ENCODE data around the gene IL23R. TPM values are rescaled to one million over a fixed set of nuclear protein-coding genes. Genes with fewer than 3 reads are reported as not detected.

Gene IL23R
- total RNA-seq, 4 donors from 2014 or later = not detected

DNA sequence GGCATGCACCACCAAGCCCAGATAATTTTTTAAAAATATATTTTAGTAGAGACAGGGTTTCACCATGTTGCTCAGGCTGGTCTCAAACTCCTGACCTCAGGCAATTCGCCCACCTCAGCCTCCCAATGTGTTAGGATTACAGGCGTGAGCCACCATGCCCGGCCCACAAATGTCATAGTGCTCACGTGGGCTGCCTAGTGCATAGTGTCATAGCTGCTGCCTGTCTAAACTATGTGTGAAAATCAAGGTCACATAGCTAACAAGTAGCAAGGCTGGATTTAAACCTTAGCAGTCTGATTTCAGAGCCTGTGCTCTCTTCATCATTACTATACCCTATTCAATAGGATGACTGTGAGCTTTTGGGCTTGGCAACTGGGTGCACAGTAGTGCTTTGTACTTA lies 41.8 kb upstream of the IL23R start:
- Histone ChIP-seq H3K27me3 (no peaks in the 10 kb centered on the region), H3K4me3 (no peak overlapping the region), H3K36me3 (no peaks in the 10 kb centered on the region), H3K4me1 (no peaks in the 10 kb centered on the region), H3K9me3 (peaks cover 0 to 7% (median 0%) of the 10 kb centered on the region in 4 donors), H3K27ac (no peak overlapping the region)
- 74 to 78% methylated on average over 4 of the region's 4 CpGs for WGBS, 2 donors
- TF ChIP-seq CTCF (IDR thresholded peaks at IDR 0.05) (no peak), POLR2A (IDR thresholded peaks at IDR 0.05) (no peak), EP300 (IDR thresholded peaks at IDR 0.05) (no peak)
- no peak for DNase-seq (ENCODE audit: low spot score in 2 of 2)

GRCh38 chr1:67126111-67126746 lies 40.0 kb upstream of the IL23R start:
- 54 to 65% methylated on average over 5 of the region's 5 CpGs for WGBS, 2 donors

DNA sequence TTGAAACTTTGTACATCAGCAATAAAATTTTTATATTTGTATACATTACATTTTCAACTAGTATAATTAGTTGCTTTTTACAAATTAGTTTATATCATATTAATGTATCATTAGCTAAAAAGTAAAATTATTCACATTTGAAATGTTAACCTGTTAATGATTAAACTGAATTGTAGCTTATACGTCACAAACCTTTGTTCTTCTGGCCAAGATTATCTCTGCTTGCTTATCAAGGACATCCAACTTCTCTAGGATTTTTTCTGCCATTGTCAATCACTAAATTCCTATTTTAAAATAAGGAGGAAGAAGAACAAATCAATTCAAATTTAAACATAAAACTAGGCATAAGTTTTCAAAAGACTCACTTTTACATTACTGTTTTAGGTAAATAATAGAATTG lies 39.3 kb upstream of the IL23R start:
- no peaks in the 10 kb centered on the region for H3K9me3 ChIP-seq
- H3K36me3 ChIP-seq = no peaks in the 10 kb centered on the region
- H3K4me1 ChIP-seq = no peaks in the 10 kb centered on the region
- TF ChIP-seq CTCF (IDR thresholded peaks at IDR 0.05) = no peak
- DNase-seq (ENCODE audit: low spot score in 2 of 2) = no peak
- H3K27ac ChIP-seq = no peak overlapping the region
- 86 to 94% methylated on average over 1 of the region's 1 CpG for WGBS, 2 donors
- H3K4me3 ChIP-seq = no peak overlapping the region
- no peaks in the 10 kb centered on the region for H3K27me3 ChIP-seq

More at GRCh38 chr1:67126111-67126746, 40.0 kb upstream of the IL23R start:
- H3K4me3 ChIP-seq = no peak overlapping the region
- H3K27me3 ChIP-seq = no peaks in the 10 kb centered on the region
- no peak for DNase-seq (ENCODE audit: low spot score in 2 of 2)
- H3K4me1 ChIP-seq = no peaks in the 10 kb centered on the region
- TF ChIP-seq EP300 (IDR thresholded peaks at IDR 0.05) = no peak
- TF ChIP-seq CTCF (IDR thresholded peaks at IDR 0.05) = no peak
- TF ChIP-seq POLR2A (IDR thresholded peaks at IDR 0.05) = no peak
- no peaks in the 10 kb centered on the region for H3K36me3 ChIP-seq
- no peak overlapping the region for H3K27ac ChIP-seq
- H3K9me3 ChIP-seq = no peaks in the 10 kb centered on the region

DNA sequence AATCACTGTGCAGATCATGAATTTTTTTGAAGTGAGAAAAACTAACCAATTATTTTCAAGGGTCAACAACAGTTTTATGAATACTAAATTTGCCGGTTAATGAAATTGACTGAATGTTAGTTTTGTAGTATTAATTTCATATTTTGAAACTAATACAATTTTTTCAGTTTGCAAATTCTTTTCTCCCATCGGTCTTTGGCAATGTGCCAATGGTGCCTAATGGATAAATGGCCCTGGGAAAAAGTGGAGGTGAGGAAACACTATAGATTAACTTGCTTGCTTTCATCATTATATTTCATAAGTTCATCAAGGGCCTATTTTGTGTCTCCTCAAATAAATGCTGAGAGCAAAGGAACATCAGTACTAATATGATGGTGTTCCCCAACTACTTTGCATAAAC lies 35.6 kb upstream of the IL23R start:
- WGBS, 2 donors = 51 to 59% methylated on average over 2 of the region's 2 CpGs
- H3K4me3 ChIP-seq = no peak overlapping the region
- no peaks in the 10 kb centered on the region for H3K36me3 ChIP-seq

GRCh38 chr1:67133177-67133576 lies 33.1 kb upstream of the IL23R start:
- no peak for DNase-seq (ENCODE audit: low spot score in 2 of 2)
- Histone ChIP-seq H3K27ac (no peak overlapping the region), H3K4me1 (peaks cover 0 to 12% (median 0%) of the 10 kb centered on the region in 4 donors), H3K4me3 (no peak overlapping the region), H3K9me3 (no peaks in the 10 kb centered on the region), H3K36me3 (no peaks in the 10 kb centered on the region), H3K27me3 (no peaks in the 10 kb centered on the region)
- 90 to 97% methylated on average over 2 of the region's 2 CpGs for WGBS, 2 donors
- no peak for TF ChIP-seq POLR2A (IDR thresholded peaks at IDR 0.05)
- TF ChIP-seq EP300 (IDR thresholded peaks at IDR 0.05) = no peak
- no peak for TF ChIP-seq CTCF (IDR thresholded peaks at IDR 0.05)

More for the DNA sequence above, 35.6 kb upstream of the IL23R start:
- DNase-seq (ENCODE audit: low spot score in 2 of 2) = no peak
- Histone ChIP-seq H3K4me1 (peaks cover 0 to 12% (median 0%) of the 10 kb centered on the region in 4 donors), H3K27ac (no peak overlapping the region), H3K9me3 (no peaks in the 10 kb centered on the region), H3K27me3 (no peaks in the 10 kb centered on the region)
- no peak for TF ChIP-seq EP300 (IDR thresholded peaks at IDR 0.05)
- no peak for TF ChIP-seq CTCF (IDR thresholded peaks at IDR 0.05)
